ENCODE measurements around the gene ERI3. TPM values are rescaled to one million over a fixed set of nuclear protein-coding genes. Genes with fewer than 3 reads are reported as not detected.

Gene ERI3
- total and polyA plus RNA-seq, 2 of the 13 experiments (the other 11 are each of a cell fraction or from before 2014, with no cell fraction given) = 35.6 to 35.9 TPM

DNA sequence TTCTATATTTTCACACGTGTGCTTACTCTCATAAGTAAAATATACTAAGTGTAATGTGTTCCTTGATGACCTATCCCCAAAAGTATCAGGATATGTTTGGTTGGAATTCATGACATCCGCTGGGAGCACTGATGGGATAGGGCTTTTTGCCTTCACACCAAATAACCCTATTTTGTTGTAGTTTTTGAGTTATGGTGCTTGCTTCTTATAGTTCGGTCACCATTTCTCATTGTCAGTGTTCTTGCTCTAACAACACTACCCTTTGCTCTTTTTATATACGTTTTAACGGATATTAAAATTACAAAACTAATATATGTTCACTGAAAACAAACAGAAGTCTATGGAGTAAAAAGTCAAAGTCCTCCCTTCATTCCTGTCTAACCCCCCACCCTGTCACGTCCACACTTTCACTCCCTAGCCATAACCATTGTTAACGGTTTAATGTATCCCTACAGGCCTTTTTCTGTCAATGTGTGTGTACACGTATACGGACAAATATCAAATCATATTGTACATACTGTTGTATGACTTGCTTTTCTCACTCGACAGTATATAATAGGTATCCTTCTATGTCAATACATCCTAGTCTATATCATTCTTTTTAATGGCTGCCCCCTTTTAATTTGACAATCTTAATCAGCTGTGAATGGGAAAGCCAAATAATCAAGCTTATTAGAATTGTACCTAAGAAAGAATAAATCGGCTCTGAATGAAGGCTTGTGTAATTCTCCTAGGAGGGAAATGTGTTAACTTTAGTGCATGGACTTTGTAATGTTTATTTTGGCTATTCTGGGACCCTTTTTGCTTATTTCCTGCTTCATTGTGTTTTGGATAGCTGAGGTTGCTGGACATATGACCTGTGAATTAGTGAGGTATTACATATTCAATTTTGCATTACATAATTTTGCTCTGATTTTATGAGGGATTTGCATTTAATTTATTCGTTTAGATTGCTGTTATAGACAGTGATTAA is 46.5 kb upstream of the ERI3 start (continued):
- TF ChIP-seq, protein P1, sequence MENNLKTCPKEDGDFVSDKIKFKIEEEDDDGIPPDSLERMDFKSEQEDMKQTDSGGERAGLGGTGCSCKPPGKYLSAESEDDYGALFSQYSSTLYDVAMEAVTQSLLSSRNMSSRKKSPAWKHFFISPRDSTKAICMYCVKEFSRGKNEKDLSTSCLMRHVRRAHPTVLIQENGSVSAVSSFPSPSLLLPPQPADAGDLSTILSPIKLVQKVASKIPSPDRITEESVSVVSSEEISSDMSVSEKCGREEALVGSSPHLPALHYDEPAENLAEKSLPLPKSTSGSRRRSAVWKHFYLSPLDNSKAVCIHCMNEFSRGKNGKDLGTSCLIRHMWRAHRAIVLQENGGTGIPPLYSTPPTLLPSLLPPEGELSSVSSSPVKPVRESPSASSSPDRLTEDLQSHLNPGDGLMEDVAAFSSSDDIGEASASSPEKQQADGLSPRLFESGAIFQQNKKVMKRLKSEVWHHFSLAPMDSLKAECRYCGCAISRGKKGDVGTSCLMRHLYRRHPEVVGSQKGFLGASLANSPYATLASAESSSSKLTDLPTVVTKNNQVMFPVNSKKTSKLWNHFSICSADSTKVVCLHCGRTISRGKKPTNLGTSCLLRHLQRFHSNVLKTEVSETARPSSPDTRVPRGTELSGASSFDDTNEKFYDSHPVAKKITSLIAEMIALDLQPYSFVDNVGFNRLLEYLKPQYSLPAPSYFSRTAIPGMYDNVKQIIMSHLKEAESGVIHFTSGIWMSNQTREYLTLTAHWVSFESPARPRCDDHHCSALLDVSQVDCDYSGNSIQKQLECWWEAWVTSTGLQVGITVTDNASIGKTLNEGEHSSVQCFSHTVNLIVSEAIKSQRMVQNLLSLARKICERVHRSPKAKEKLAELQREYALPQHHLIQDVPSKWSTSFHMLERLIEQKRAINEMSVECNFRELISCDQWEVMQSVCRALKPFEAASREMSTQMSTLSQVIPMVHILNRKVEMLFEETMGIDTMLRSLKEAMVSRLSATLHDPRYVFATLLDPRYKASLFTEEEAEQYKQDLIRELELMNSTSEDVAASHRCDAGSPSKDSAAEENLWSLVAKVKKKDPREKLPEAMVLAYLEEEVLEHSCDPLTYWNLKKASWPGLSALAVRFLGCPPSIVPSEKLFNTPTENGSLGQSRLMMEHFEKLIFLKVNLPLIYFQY (CRISPR knock-in tag; IDR thresholded peaks at IDR 0.05; ENCODE audit: borderline replicate concordance) = no peak
- TF ChIP-seq ZNF205 (CRISPR knock-in tag; IDR thresholded peaks at IDR 0.05) = no peak
- peak in 1 of 2 experiments; percentile 51; a peak in 1 of 4 replicates for TF ChIP-seq KLF16 (CRISPR knock-in tag; IDR thresholded peaks at IDR 0.05)
- TF ChIP-seq ZNF737 (CRISPR knock-in tag; IDR thresholded peaks at IDR 0.05; ENCODE audit: borderline replicate concordance) = no peak
- no peak for TF ChIP-seq ATM (IDR thresholded peaks at IDR 0.05; ENCODE audit: borderline replicate concordance)
- TF ChIP-seq, protein P2, sequence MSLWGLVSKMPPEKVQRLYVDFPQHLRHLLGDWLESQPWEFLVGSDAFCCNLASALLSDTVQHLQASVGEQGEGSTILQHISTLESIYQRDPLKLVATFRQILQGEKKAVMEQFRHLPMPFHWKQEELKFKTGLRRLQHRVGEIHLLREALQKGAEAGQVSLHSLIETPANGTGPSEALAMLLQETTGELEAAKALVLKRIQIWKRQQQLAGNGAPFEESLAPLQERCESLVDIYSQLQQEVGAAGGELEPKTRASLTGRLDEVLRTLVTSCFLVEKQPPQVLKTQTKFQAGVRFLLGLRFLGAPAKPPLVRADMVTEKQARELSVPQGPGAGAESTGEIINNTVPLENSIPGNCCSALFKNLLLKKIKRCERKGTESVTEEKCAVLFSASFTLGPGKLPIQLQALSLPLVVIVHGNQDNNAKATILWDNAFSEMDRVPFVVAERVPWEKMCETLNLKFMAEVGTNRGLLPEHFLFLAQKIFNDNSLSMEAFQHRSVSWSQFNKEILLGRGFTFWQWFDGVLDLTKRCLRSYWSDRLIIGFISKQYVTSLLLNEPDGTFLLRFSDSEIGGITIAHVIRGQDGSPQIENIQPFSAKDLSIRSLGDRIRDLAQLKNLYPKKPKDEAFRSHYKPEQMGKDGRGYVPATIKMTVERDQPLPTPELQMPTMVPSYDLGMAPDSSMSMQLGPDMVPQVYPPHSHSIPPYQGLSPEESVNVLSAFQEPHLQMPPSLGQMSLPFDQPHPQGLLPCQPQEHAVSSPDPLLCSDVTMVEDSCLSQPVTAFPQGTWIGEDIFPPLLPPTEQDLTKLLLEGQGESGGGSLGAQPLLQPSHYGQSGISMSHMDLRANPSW (CRISPR knock-in tag; IDR thresholded peaks at IDR 0.05; ENCODE audit: borderline replicate concordance) = no peak
- TF ChIP-seq, protein P3, sequence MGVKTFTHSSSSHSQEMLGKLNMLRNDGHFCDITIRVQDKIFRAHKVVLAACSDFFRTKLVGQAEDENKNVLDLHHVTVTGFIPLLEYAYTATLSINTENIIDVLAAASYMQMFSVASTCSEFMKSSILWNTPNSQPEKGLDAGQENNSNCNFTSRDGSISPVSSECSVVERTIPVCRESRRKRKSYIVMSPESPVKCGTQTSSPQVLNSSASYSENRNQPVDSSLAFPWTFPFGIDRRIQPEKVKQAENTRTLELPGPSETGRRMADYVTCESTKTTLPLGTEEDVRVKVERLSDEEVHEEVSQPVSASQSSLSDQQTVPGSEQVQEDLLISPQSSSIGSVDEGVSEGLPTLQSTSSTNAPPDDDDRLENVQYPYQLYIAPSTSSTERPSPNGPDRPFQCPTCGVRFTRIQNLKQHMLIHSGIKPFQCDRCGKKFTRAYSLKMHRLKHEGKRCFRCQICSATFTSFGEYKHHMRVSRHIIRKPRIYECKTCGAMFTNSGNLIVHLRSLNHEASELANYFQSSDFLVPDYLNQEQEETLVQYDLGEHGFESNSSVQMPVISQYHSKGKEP (CRISPR knock-in tag; IDR thresholded peaks at IDR 0.05) = no peak
- TF ChIP-seq ZNF547 (CRISPR knock-in tag; IDR thresholded peaks at IDR 0.05) = no peak
- no peak for TF ChIP-seq ZNF777 (CRISPR knock-in tag; IDR thresholded peaks at IDR 0.05)
- TF ChIP-seq SKI (IDR thresholded peaks at IDR 0.05; ENCODE audit: partially characterized antibody) = no peak
- no peak for TF ChIP-seq KDM4B (CRISPR knock-in tag; IDR thresholded peaks at IDR 0.05)
- no peak for TF ChIP-seq U2AF2 (IDR thresholded peaks at IDR 0.05; ENCODE audit: low read depth, low read length)
- no peak for TF ChIP-seq ZNF598 (CRISPR knock-in tag; IDR thresholded peaks at IDR 0.05; ENCODE audit: borderline replicate concordance)
- TF ChIP-seq, protein P4, sequence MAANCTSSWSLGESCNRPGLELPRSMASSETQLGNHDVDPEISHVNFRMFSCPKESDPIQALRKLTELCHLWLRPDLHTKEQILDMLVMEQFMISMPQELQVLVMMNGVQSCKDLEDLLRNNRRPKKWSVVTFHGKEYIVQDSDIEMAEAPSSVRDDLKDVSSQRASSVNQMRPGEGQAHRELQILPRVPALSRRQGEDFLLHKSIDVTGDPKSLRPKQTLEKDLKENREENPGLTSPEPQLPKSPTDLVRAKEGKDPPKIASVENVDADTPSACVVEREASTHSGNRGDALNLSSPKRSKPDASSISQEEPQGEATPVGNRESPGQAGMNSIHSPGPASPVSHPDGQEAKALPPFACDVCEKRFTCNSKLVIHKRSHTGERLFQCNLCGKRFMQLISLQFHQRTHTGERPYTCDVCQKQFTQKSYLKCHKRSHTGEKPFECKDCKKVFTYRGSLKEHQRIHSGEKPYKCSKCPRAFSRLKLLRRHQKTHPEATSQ (CRISPR knock-in tag; IDR thresholded peaks at IDR 0.05; ENCODE audit: borderline replicate concordance) = no peak
- no peak for TF ChIP-seq ESRRA (CRISPR knock-in tag; IDR thresholded peaks at IDR 0.05; ENCODE audit: low read depth)
- TF ChIP-seq ZNF660 (CRISPR knock-in tag; IDR thresholded peaks at IDR 0.05; ENCODE audit: borderline replicate concordance, low read depth) = no peak
- TF ChIP-seq SP5 (CRISPR knock-in tag; IDR thresholded peaks at IDR 0.05; ENCODE audit: borderline replicate concordance, low read depth) = no peak
- TF ChIP-seq BHLHE40 (IDR thresholded peaks at IDR 0.05; ENCODE audit: low read length) = no peak
- no peak for TF ChIP-seq ZNF589 (CRISPR knock-in tag; conservative IDR thresholded peaks at IDR 0.05)
